ENCODE measurements around the gene SLC25A25.

The SLC25A25 gene

GRCh38 chr9:128145536-128145935 is 77.5 kb downstream of the SLC25A25 start:
- DNase-seq (ENCODE audit: low spot score), result no peak

DNA sequence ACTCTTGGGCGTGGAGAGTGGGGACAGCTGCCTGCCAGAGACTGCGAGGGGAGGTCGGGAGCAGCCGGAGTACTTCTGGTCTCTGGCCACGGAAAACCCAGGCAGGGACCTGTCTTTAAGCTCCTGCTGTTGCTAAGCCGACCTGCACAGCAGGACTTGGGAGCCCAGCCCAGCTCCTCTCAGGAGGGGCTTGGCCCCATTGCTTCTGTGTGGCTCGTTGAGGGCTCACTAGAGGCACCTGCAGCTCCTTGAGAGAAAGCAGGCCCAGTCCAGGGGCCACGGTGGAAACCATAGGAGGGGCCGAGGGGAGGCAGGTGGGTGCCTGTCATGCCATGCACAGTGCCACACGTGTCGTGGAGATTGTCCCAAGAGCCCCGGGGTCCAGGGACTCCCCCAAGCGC is 77.9 kb downstream of the SLC25A25 start:
- DNase-seq (ENCODE audit: low spot score), result no peak

- no peak for DNase-seq (ENCODE audit: low spot score)
These were observed 78.6 kb downstream of the SLC25A25 start for GRCh38 chr9:128146591-128147120.

- DNase-seq (ENCODE audit: low spot score), result no peak
These were observed 80.5 kb downstream of the SLC25A25 start for GRCh38 chr9:128148509-128149000.

DNA sequence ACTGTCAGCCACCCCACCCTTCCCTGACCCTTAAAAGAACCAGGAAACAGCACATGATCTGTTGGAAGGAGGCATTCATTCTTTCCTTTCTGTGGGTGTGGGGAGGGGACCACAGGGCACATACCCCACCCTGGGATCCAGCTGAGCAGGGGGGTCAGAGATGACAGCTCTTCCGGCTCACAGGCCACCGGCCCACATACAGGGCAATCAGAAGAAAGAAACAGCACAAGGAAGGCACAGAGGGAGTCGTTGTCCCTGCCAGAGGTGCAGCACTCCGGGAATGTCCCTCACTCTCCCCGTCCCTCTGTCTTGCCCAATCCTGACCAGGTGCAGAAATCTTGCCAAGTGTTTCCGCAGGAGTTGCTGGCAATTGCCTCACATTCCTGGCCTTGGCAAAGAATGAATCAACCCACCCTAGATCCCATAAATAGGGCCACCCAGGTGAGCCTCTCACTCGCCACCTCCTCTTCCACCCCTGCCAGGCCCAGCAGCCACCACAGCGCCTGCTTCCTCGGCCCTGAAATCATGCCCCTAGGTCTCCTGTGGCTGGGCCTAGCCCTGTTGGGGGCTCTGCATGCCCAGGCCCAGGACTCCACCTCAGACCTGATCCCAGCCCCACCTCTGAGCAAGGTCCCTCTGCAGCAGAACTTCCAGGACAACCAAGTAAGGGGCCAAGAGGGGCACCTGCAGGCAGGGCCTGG is 81.1 kb downstream of the SLC25A25 start, which contains the start of gene LCN2:
Gene LCN2 (plus strand): TSS at position 453 of the 701 bp plus-strand sequence. CDS start 73 bp downstream, at position 526.
- DNase-seq (ENCODE audit: low spot score), result no peak

DNA sequence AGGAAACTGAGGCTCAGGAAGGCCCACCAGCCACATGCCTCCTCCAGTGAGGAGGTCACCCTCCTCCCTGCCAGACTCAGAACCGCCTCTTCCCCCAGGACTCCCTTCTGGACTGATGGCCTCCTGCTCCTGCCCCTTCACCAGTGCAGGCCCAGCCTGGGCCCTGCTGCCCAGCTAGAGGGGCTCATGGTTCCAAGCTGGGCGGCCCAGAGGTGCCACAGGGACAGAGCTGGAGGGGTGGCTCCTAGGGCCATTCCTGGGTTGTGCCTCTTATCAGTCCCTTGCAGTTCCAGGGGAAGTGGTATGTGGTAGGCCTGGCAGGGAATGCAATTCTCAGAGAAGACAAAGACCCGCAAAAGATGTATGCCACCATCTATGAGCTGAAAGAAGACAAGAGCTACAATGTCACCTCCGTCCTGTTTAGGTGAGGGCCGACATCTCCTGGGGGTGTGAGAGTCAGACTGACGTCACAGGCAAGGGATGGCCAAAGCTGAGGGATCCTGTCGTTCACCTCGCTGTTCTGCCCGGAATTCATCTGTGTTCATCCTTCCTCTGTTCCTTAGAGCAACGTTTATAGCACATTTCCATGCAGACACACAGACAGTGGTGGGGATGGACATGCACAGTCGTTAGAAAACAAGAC is 82.0 kb downstream of the SLC25A25 start:
- no peak for DNase-seq (ENCODE audit: low spot score)

GRCh38 chr9:128150594-128151308 is 82.7 kb downstream of the SLC25A25 start:
- DNase-seq (ENCODE audit: low spot score), result no peak

- no peak for DNase-seq (ENCODE audit: low spot score)
These were observed 83.5 kb downstream of the SLC25A25 start for GRCh38 chr9:128151309-128152132.

DNA sequence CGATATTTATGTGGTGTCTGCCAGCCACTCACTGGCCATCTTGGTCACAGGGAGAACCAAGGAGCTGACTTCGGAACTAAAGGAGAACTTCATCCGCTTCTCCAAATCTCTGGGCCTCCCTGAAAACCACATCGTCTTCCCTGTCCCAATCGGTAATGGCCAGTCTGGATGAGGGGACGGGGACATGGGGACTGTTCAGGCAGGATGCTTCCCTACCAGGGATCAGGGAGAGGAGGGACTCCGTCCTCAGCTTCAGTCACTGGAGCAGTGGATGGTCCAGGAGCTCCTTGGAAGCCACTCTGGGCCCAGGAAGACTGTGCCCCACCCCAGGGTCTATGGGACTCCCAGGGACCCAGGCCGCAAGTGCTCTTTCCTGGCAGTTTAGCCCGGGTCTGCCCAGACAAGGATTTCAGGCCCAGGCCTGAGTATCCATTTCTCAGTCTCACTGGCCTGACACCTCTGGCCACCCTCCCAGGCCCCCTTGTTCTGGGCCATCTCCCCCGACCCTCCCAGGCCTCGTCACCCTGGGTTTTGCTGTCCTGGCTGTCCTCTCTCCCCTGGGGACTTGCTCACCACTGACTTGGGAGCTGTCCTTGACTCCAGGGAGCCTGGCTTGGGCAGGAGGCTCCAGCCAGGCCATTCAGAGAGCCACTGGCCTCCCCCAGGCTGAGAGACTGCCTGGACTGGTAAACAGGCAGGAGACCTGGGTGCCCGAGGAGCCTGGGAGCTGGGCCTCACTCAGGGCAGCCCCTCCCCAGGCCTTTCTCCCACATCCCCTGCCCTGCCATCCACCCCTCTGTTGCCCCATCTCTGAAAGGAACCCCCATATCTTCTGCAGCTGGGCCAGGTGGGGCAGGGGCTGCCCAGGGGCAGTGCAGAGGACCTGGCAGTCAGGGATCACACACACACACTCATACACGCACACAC is 84.4 kb downstream of the SLC25A25 start:
- DNase-seq (ENCODE audit: low spot score), result no peak

DNA sequence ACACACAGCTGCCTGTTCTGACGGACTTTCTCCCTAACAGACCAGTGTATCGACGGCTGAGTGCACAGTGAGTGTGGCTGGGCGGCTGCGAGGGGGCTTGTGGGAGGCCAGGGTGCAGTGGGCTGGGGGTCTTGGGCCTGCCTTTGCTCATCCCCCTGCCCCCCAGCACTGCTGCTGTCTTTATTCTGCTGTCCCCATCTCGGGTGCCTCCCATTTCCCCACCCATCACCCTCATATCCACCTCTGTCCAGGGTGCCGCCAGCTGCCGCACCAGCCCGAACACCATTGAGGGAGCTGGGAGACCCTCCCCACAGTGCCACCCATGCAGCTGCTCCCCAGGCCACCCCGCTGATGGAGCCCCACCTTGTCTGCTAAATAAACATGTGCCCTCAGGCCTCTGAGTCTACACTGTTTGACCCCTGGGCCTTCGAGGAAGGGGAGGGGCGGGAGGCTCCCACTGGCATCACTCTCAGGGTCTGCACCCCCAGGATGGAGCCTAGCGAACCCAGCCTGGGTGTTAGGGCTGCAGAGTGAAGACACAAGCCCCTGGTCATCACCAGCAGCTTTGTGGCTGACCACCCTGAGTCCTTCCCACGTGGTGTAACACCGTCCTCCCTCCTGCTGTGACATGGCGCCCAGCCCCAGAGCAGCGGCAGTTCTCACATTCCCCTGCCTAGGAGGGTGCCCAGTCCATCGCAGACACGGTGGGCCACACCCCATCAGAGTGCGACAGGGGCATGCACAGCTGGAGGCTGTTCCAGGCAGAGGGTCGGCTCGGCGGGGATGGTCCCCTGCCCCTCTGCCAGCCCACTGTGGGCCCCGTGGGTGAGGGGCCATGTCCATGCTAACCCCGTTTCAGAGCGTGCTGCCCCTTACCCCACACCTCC is 85.3 kb downstream of the SLC25A25 start:
- DNase-seq (ENCODE audit: low spot score), result no peak

DNA sequence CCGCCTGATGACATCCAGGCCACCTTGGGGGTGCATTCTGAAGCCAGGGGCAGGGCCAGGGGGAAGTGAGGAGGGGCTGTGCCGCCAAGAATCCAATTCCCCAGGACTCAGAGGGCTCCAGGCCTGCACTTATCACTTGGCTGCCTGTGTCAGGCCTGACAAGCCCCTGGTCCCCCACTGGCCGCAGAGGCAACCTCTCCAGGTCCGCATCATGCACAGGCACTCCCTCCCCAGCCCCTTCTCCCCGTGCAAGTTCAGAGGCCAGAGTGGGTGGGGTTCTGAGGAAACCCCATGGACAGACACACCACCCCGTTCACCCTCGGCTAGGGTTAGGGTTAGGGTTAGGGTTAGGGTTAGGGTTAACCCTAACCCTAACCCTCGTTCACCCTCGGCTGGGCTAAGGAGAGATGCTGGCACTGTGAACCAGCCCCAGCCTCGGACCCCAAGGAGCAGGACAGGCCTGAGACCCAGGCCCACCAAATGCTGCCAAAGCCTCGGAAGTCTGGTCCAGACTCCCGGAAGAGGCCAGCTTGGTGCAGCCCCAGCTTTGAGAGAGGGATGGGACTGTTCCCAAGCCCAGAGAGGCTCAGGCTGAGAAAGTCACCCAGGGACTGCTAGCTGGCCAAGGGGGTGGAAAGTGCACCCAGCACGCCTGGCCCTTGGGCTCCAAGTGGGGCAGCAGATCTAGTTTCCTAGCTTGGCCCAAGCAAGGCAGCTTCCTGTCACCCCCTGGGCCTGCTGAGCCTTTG is 86.1 kb downstream of the SLC25A25 start:
- no peak for DNase-seq (ENCODE audit: low spot score)

DNA sequence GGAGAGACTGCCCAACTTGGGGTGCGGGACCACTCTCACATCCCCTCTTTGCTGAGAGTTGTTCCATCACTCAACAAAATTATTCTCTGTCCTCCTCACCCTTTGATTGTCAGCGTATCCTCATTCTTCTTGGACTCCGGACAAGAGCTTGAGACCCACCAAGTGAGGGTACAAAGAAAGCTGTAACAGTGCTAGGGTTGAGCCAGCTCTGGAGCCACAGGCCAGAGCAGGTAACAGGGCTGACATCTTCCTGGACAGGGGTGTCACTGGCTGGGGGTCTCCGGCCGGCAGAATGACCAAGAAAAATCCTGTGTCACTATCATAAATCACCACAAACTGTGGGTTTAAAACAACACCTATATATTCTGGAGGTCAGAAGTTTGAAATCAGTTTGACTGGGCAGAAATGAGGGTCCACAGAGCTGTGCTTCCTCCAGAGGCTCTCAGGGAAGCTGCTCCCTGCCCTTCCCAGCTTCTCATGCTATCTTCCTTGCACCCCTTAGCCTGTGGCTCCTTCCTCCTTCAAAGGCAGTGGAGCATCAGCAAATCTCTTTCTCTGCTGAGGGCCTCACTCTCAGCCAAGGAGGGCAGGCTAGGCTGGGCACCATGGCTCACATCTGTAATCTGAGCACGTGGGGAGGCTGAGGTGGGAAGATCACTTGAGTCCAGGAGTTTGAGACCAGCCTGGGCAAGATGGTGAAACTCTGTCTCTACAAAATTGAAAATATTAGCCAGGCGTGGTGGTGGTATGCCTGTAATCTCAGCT is 87.9 kb downstream of the SLC25A25 start:
- DNase-seq (ENCODE audit: low spot score), result no peak
